Urinary bladder (tissue), 2 donors: ENCODE measurements around the gene ANKRD65. TPM values are rescaled to one million over a fixed set of nuclear protein-coding genes. Genes with fewer than 3 reads are reported as not detected.

Experiments
- polyA plus RNA-seq: library from polyadenylated mRNA; stranded (reverse); fragments of 200-250 nt; gene quantifications from one replicate; pipeline ENCODE4 v1.2.3, GENCODE V29; 2013
- total RNA-seq: library from RNA; depleted of rRNA; stranded (reverse); fragments of >200 nt; gene quantifications from one replicate; pipeline ENCODE4 v1.2.3, GENCODE V29; 2014
- donor health status: healthy.

ANKRD65 gene
- total and polyA plus RNA-seq, 2 donors = 5.8 to 17.7 TPM

Other genes starting within 250 kb of the ANKRD65 start
- gene TTLL10, start 247.4 kb downstream of the ANKRD65 start, total RNA-seq = not detected
- gene TTLL10, start 247.4 kb downstream of the ANKRD65 start, polyA plus RNA-seq = 0.08 TPM
- gene TNFRSF18, start 214.7 kb downstream of the ANKRD65 start, total RNA-seq = not detected
- gene TNFRSF18, start 214.7 kb downstream of the ANKRD65 start, polyA plus RNA-seq = 0.77 TPM
- gene TNFRSF4, start 207.1 kb downstream of the ANKRD65 start, total RNA-seq = 0.48 TPM
- 2.2 TPM for gene TNFRSF4, start 207.1 kb downstream of the ANKRD65 start, polyA plus RNA-seq
- gene SDF4, start 189.3 kb downstream of the ANKRD65 start, total RNA-seq = 36.7 TPM
- 176 TPM for gene SDF4, start 189.3 kb downstream of the ANKRD65 start, polyA plus RNA-seq
- gene B3GALT6, start 189.0 kb downstream of the ANKRD65 start, total RNA-seq = 8.8 TPM
- 15.2 TPM for gene B3GALT6, start 189.0 kb downstream of the ANKRD65 start, polyA plus RNA-seq
- gene C1QTNF12, start 174.6 kb downstream of the ANKRD65 start, total RNA-seq = 0.53 TPM
- gene C1QTNF12, start 174.6 kb downstream of the ANKRD65 start, polyA plus RNA-seq = 0.99 TPM
- gene UBE2J2, start 147.4 kb downstream of the ANKRD65 start, total RNA-seq = 36.3 TPM
- gene UBE2J2, start 147.4 kb downstream of the ANKRD65 start, polyA plus RNA-seq = 47.0 TPM
- gene SCNN1D, start 140.8 kb downstream of the ANKRD65 start, total RNA-seq = 2.0 TPM
- gene SCNN1D, start 140.8 kb downstream of the ANKRD65 start, polyA plus RNA-seq = 2.5 TPM
- gene ACAP3, start 113.3 kb downstream of the ANKRD65 start, total RNA-seq = 40.2 TPM
- gene ACAP3, start 113.3 kb downstream of the ANKRD65 start, polyA plus RNA-seq = 51.2 TPM
- gene PUSL1, start 112.7 kb downstream of the ANKRD65 start, total RNA-seq = 7.6 TPM
- 19.2 TPM for gene PUSL1, start 112.7 kb downstream of the ANKRD65 start, polyA plus RNA-seq
- 45.9 TPM for gene INTS11, start 96.6 kb downstream of the ANKRD65 start, total RNA-seq
- 134 TPM for gene INTS11, start 96.6 kb downstream of the ANKRD65 start, polyA plus RNA-seq
- gene CPTP, start 96.5 kb downstream of the ANKRD65 start, total RNA-seq = 6.1 TPM
- gene CPTP, start 96.5 kb downstream of the ANKRD65 start, polyA plus RNA-seq = 17.1 TPM
- gene TAS1R3, start 90.0 kb downstream of the ANKRD65 start, total RNA-seq = 0.48 TPM
- 0.11 TPM for gene TAS1R3, start 90.0 kb downstream of the ANKRD65 start, polyA plus RNA-seq
- 26.4 TPM for gene DVL1, start 71.9 kb downstream of the ANKRD65 start, total RNA-seq
- 69.0 TPM for gene DVL1, start 71.9 kb downstream of the ANKRD65 start, polyA plus RNA-seq
- 62.7 TPM for gene MXRA8, start 62.7 kb downstream of the ANKRD65 start, total RNA-seq
- gene MXRA8, start 62.7 kb downstream of the ANKRD65 start, polyA plus RNA-seq = 159 TPM
- gene AURKAIP1, start 46.1 kb downstream of the ANKRD65 start, total RNA-seq = 20.7 TPM
- gene AURKAIP1, start 46.1 kb downstream of the ANKRD65 start, polyA plus RNA-seq = 158 TPM
- gene CCNL2, start 21.9 kb downstream of the ANKRD65 start, total RNA-seq = 226 TPM
- gene CCNL2, start 21.9 kb downstream of the ANKRD65 start, polyA plus RNA-seq = 146 TPM
- 55.1 TPM for gene MRPL20, start 14.0 kb downstream of the ANKRD65 start, total RNA-seq
- gene MRPL20, start 14.0 kb downstream of the ANKRD65 start, polyA plus RNA-seq = 183 TPM
- 15.2 TPM for gene VWA1, start 14.4 kb upstream of the ANKRD65 start, total RNA-seq
- 214 TPM for gene VWA1, start 14.4 kb upstream of the ANKRD65 start, polyA plus RNA-seq
- 0.26 TPM for gene ATAD3C, start 28.4 kb upstream of the ANKRD65 start, total RNA-seq
- 3.3 TPM for gene ATAD3C, start 28.4 kb upstream of the ANKRD65 start, polyA plus RNA-seq
- gene ATAD3B, start 50.5 kb upstream of the ANKRD65 start, total RNA-seq = 11.3 TPM
- 14.3 TPM for gene ATAD3B, start 50.5 kb upstream of the ANKRD65 start, polyA plus RNA-seq
- 7.1 TPM for gene ATAD3A, start 90.9 kb upstream of the ANKRD65 start, total RNA-seq
- 18.8 TPM for gene ATAD3A, start 90.9 kb upstream of the ANKRD65 start, polyA plus RNA-seq
- gene TMEM240, start 119.3 kb upstream of the ANKRD65 start, total RNA-seq = 6.7 TPM
- 31.0 TPM for gene TMEM240, start 119.3 kb upstream of the ANKRD65 start, polyA plus RNA-seq
- gene SSU72, start 153.6 kb upstream of the ANKRD65 start, total RNA-seq = 38.5 TPM
- gene SSU72, start 153.6 kb upstream of the ANKRD65 start, polyA plus RNA-seq = 83.5 TPM
- gene FNDC10, start 178.9 kb upstream of the ANKRD65 start, total RNA-seq = 0.58 TPM
- gene FNDC10, start 178.9 kb upstream of the ANKRD65 start, polyA plus RNA-seq = 2.2 TPM
- 20.9 TPM for gene MIB2, start 194.2 kb upstream of the ANKRD65 start, total RNA-seq
- gene MIB2, start 194.2 kb upstream of the ANKRD65 start, polyA plus RNA-seq = 74.5 TPM
- gene MMP23B, start 210.9 kb upstream of the ANKRD65 start, total RNA-seq = 45.6 TPM
- 35.7 TPM for gene MMP23B, start 210.9 kb upstream of the ANKRD65 start, polyA plus RNA-seq
- 6.5 TPM for gene CDK11B, start 237.7 kb upstream of the ANKRD65 start, total RNA-seq
- 44.5 TPM for gene CDK11B, start 237.7 kb upstream of the ANKRD65 start, polyA plus RNA-seq